HG03108 (cell line): ENCODE data around the gene TNNI3K.
"Not testable (repeated sequence)": the region's sequence is repeated elsewhere in the genome, so short reads cannot be mapped to it uniquely, and the experiment has no call there.

ENCODE experiments used
- ATAC-seq: cut with Tn5 transposase; IDR thresholded peaks from one replicate; pipeline ENCODE4 v1.9.1; 2021; ENCODE audit warnings: moderate library complexity; ENCODE audit not compliant: unreplicated experiment

Gene TNNI3K

GRCh38 chr1:74235153-74235552 is at the start of gene TNNI3K:
TNNI3K (plus strand) TSS chr1:74235387; CDS start chr1:74235452, 65 bp downstream.
- no peak for ATAC-seq

GRCh38 chr1:74193908-74194307 is 41.3 kb upstream of the TNNI3K start:
- ATAC-seq = no peak

- no peak for ATAC-seq
Measured at GRCh38 chr1:74195339-74195738, 39.8 kb upstream of the TNNI3K start.

GRCh38 chr1:74197255-74197654 is 37.9 kb upstream of the TNNI3K start:
- ATAC-seq = no peak

- peak; percentile 92 for ATAC-seq
Measured at GRCh38 chr1:74197657-74198552, 37.3 kb upstream of the TNNI3K start, which contains the start of the genes FPGT and LRRIQ3. FPGT (plus strand) TSS chr1:74198242; CDS start chr1:74198279, 37 bp downstream. LRRIQ3 (minus strand) TSS chr1:74198176; CDS start chr1:74183684, 14,492 bp downstream.

GRCh38 chr1:74199504-74199903 is 35.7 kb upstream of the TNNI3K start:
- ATAC-seq = no peak

GRCh38 chr1:74205266-74205665 is 29.9 kb upstream of the TNNI3K start:
- no peak for ATAC-seq

- ATAC-seq = no peak
Measured at GRCh38 chr1:74215229-74215628, 20.0 kb upstream of the TNNI3K start.

- no peak for ATAC-seq
Measured at GRCh38 chr1:74222701-74223100, 12.5 kb upstream of the TNNI3K start.

- no peak for ATAC-seq
Measured at GRCh38 chr1:74223453-74223852, 11.7 kb upstream of the TNNI3K start.

GRCh38 chr1:74236440-74236839 is 1.3 kb downstream of the TNNI3K start:
- no peak for ATAC-seq

- ATAC-seq = no peak
Measured at GRCh38 chr1:74237035-74237434, 1.8 kb downstream of the TNNI3K start.

- no peak for ATAC-seq
Measured at GRCh38 chr1:74237787-74238186, 2.6 kb downstream of the TNNI3K start.

GRCh38 chr1:74245168-74245772 is 10.1 kb downstream of the TNNI3K start:
- no peak for ATAC-seq

- ATAC-seq = no peak
Measured at GRCh38 chr1:74246315-74246714, 11.1 kb downstream of the TNNI3K start.

- ATAC-seq = no peak
Measured at GRCh38 chr1:74247881-74248528, 12.8 kb downstream of the TNNI3K start.

GRCh38 chr1:74253243-74253824 is 18.1 kb downstream of the TNNI3K start:
- ATAC-seq = not testable (repeated sequence)

GRCh38 chr1:74266001-74266400 is 30.8 kb downstream of the TNNI3K start:
- ATAC-seq = no peak

GRCh38 chr1:74271503-74271902 is 36.3 kb downstream of the TNNI3K start:
- no peak for ATAC-seq

GRCh38 chr1:74280642-74281396 is 45.6 kb downstream of the TNNI3K start:
- ATAC-seq = no peak
